WTC11 (cell line): Measurements from ENCODE around the gene CCR5. TPM values are rescaled to one million over a fixed set of nuclear protein-coding genes. Genes with fewer than 3 reads are reported as not detected.

ENCODE experiments used
- ATAC-seq: fragments of 200-7000 bp; cut with Tn5 transposase; 2 replicates; pipeline ENCODE4 v1.10.0; 2021; ENCODE audit warnings: mild to moderate bottlenecking, moderate library complexity
- CTCF ChIA-PET: fragments of 300-600 bp; sonication (Branson Sonifier 250); formaldehyde crosslinking; loops from one replicate; lab custom pipeline; 2021; ENCODE audit warnings: antibody characterized with exemption; lab: Charles Lee
- POLR2A ChIA-PET: fragments of 350-600 bp; sonication (Branson Sonifier 250); formaldehyde crosslinking; loops from one replicate; lab custom pipeline; 2021; ENCODE audit warnings: antibody characterized with exemption; lab: Charles Lee
- DNase-seq: peaks from one replicate; pipeline ENCODE4 v3.0.0; 2021; ENCODE audit warnings: low spot score
- H3K27ac Mint-ChIP-seq: 2 replicates; pipeline ENCODE4 v1.8.0; 2021; ENCODE audit warnings: mixed read lengths
- H3K27me3 Mint-ChIP-seq: 2 replicates; pipeline ENCODE4 v1.8.0; 2021; ENCODE audit warnings: low read depth, mild to moderate bottlenecking, moderate library complexity, mixed read lengths
- H3K36me3 Mint-ChIP-seq: 2 replicates; pipeline ENCODE4 v1.8.0; 2021; ENCODE audit warnings: mixed read lengths
- H3K4me1 Mint-ChIP-seq: 2 replicates; pipeline ENCODE4 v1.8.0; 2022; ENCODE audit warnings: mixed read lengths
- H3K4me3 Mint-ChIP-seq: 2 replicates; pipeline ENCODE4 v1.8.0; 2021; ENCODE audit warnings: mild to moderate bottlenecking, moderate library complexity, mixed read lengths
- H3K9me3 Mint-ChIP-seq: 2 replicates; pipeline ENCODE4 v1.8.0; 2021; ENCODE audit warnings: mixed read lengths
- E2F4 ChIP-seq: sonication (generic); formaldehyde crosslinking; IDR thresholded peaks from 2 replicates; pipeline ENCODE4 v1.8.1; 2022; ENCODE audit warnings: low read depth, mild to moderate bottlenecking, moderate library complexity, missing genetic modification reagents, borderline replicate concordance
- ESRRA ChIP-seq: sonication (generic); formaldehyde crosslinking; IDR thresholded peaks from 2 replicates; pipeline ENCODE4 v1.8.1; 2022; ENCODE audit warnings: mild to moderate bottlenecking, missing genetic modification reagents, borderline replicate concordance
- FOXK1 ChIP-seq: sonication (generic); formaldehyde crosslinking; IDR thresholded peaks from 2 replicates; pipeline ENCODE4 v1.8.0; 2022; ENCODE audit warnings: mild to moderate bottlenecking, moderate library complexity, missing genetic modification reagents
- FOXP4 ChIP-seq: sonication (generic); formaldehyde crosslinking; IDR thresholded peaks from 2 replicates; pipeline ENCODE4 v1.8.0; 2022; ENCODE audit warnings: mild to moderate bottlenecking, missing genetic modification reagents
- KAT7 ChIP-seq: sonication (generic); formaldehyde crosslinking; IDR thresholded peaks from 2 replicates; pipeline ENCODE4 v1.8.1; 2023; ENCODE audit warnings: missing genetic modification reagents, mild to moderate bottlenecking, borderline replicate concordance
- MAX ChIP-seq: sonication (generic); formaldehyde crosslinking; IDR thresholded peaks from 2 replicates; pipeline ENCODE4 v1.8.0; 2022; ENCODE audit warnings: mild to moderate bottlenecking, missing genetic modification reagents
- PRRX2 ChIP-seq: fragments of 250-450 bp; sonication (Bioruptor Pico); IDR thresholded peaks from 2 replicates; pipeline ENCODE4 v1.8.0; 2021; ENCODE audit warnings: mild to moderate bottlenecking
- TEAD1 ChIP-seq: sonication (generic); formaldehyde crosslinking; IDR thresholded peaks from 2 replicates; pipeline ENCODE4 v1.8.0; 2022; ENCODE audit warnings: mild to moderate bottlenecking, missing genetic modification reagents
- USF1 ChIP-seq: sonication (generic); formaldehyde crosslinking; IDR thresholded peaks from 2 replicates; pipeline ENCODE4 v1.8.0; 2022; ENCODE audit warnings: mild to moderate bottlenecking, missing genetic modification reagents
- ZNF138 ChIP-seq: sonication (generic); formaldehyde crosslinking; conservative IDR thresholded peaks from 2 replicates; pipeline ENCODE4 v1.8.1; 2022; ENCODE audit warnings: mild to moderate bottlenecking, moderate library complexity, missing genetic modification reagents
- ZNF281 ChIP-seq: sonication (generic); formaldehyde crosslinking; IDR thresholded peaks from 2 replicates; pipeline ENCODE4 v1.8.0; 2023; ENCODE audit warnings: mild to moderate bottlenecking, missing genetic modification reagents
- ZNF317 ChIP-seq: sonication (generic); formaldehyde crosslinking; IDR thresholded peaks from 2 replicates; pipeline ENCODE4 v1.8.1; 2023; ENCODE audit warnings: low read depth, mild to moderate bottlenecking, moderate library complexity, missing genetic modification reagents, borderline replicate concordance
- ZNF423 ChIP-seq: fragments of 250-450 bp; sonication (Bioruptor Pico); IDR thresholded peaks from 2 replicates; pipeline ENCODE4 v2.1.2; 2022; ENCODE audit warnings: mild to moderate bottlenecking, moderate library complexity
- ZSCAN18 ChIP-seq: fragments of 250-450 bp; sonication (Bioruptor Pico); IDR thresholded peaks from 2 replicates; pipeline ENCODE4 v2.1.2; 2022; ENCODE audit warnings: mild to moderate bottlenecking, moderate library complexity
- total RNA-seq: library from RNA; stranded (reverse); gene quantifications from 3 replicates; pipeline ENCODE4 v1.2.3, GENCODE V29; 2021

The CCR5 gene
- total RNA-seq, 1 experiment from 2014 or later = not detected

GRCh38 chr3:46393554-46394434 is 23.0 kb downstream of the CCR5 start:
- peak; percentile 66 for ATAC-seq
- DNase-seq = peak; percentile 38
- 0 out of 2 replicates have a peak, but pooled peaks cover 5% of the 10 kb centered on the region for H3K36me3 Mint-ChIP-seq
- ChIA-PET CTCF (interaction anchor here (0.5 to 2.1 kb wide), 4 partner anchors 11 to 185 kb away, joined by 3 to 5 read pairs (median 4); partner anchors contain the start of gene CCR1), POLR2A (interaction anchor here (0.7 kb wide), 1 partner anchor 488 kb away, joined by 3 read pairs; no protein-coding TSS in a partner anchor)
- no peak for TF ChIP-seq ZSCAN18 (CRISPR knock-in tag)
- peak; percentile 33; the same call in 1 of the 2 replicates for TF ChIP-seq ZNF423 (CRISPR knock-in tag)
- TF ChIP-seq MAX (CRISPR knock-in tag) = 0 out of 2 replicates have a peak, but pooled peaks have one; percentile 19
- 0 out of 2 replicates have a peak, but pooled peaks have one; percentile 20 for TF ChIP-seq USF1
- no peak for TF ChIP-seq ESRRA
- no peak for TF ChIP-seq E2F4
- H3K27me3 Mint-ChIP-seq = peaks cover 15% of the 10 kb centered on the region
- peak overlapping the region; percentile 0; the same call in 1 of the 2 replicates for H3K27ac Mint-ChIP-seq
- H3K9me3 Mint-ChIP-seq = peaks cover 18% of the 10 kb centered on the region
- H3K4me1 Mint-ChIP-seq = peaks cover 34% of the 10 kb centered on the region
- no peak overlapping the region for H3K4me3 Mint-ChIP-seq

- Mint-ChIP-seq H3K4me3 (no peak overlapping the region), H3K9me3 (peaks cover 18% of the 10 kb centered on the region), H3K27ac (no peak overlapping the region), H3K27me3 (peaks cover 15% of the 10 kb centered on the region), H3K4me1 (peaks cover 34% of the 10 kb centered on the region), H3K36me3 (0 out of 2 replicates have a peak, but pooled peaks cover 5% of the 10 kb centered on the region)
- TF ChIP-seq KAT7 (no peak), FOXP4 (no peak), PRRX2 (CRISPR knock-in tag) (no peak)
- ChIA-PET POLR2A (no interaction called here), CTCF (interaction anchor here (0.6 to 2.1 kb wide), 8 partner anchors 11 to 187 kb away, joined by 3 to 6 read pairs (median 4); partner anchors contain the start of gene CCR1)
- ATAC-seq = peak; percentile 72
- peak; percentile 22 for DNase-seq
These were observed 24.5 kb downstream of the CCR5 start for GRCh38 chr3:46395210-46395661.

- Mint-ChIP-seq H3K9me3 (peaks cover 18% of the 10 kb centered on the region), H3K36me3 (0 out of 2 replicates have a peak, but pooled peaks cover 5% of the 10 kb centered on the region), H3K27ac (no peak overlapping the region), H3K4me3 (no peak overlapping the region), H3K4me1 (peaks cover 34% of the 10 kb centered on the region), H3K27me3 (peaks cover 15% of the 10 kb centered on the region)
- no peak for ATAC-seq
- ChIA-PET CTCF (interaction anchor here (0.6 to 1.1 kb wide), 6 partner anchors 12 to 54 kb away, joined by 3 to 6 read pairs (median 4); no protein-coding TSS in a partner anchor), POLR2A (no interaction called here)
- DNase-seq = no peak
- TF ChIP-seq ZNF138 (CRISPR knock-in tag) = no peak
- no peak for TF ChIP-seq ZNF281 (CRISPR knock-in tag)
- no peak for TF ChIP-seq ESRRA
- TF ChIP-seq FOXP4 = no peak
- TF ChIP-seq TEAD1 (CRISPR knock-in tag) = no peak
- TF ChIP-seq FOXK1 (CRISPR knock-in tag) = no peak
- no peak for TF ChIP-seq ZNF317 (CRISPR knock-in tag)
These were observed 25.2 kb downstream of the CCR5 start for GRCh38 chr3:46395766-46396530.
